ENCODE results near the gene TVP23C. TPM values are rescaled to one million over a fixed set of nuclear protein-coding genes. Genes with fewer than 3 reads are reported as not detected.

TVP23C gene
- total RNA-seq, 1 experiment from 2014 or later: 6.7 TPM

- ChIA-PET POLR2A (no interaction called here), CTCF (interaction anchor here (0.6 kb wide), 1 partner anchor 527 kb away, joined by 6 read pairs; no protein-coding TSS in a partner anchor)
- H3K36me3 ChIP-seq (ENCODE audit: control insufficient read depth, insufficient read depth, low read length): no peaks in the 10 kb centered on the region
- no peaks in the 10 kb centered on the region for H3K27me3 ChIP-seq (ENCODE audit: control insufficient read depth, insufficient read depth, low read length)
- H3K9me3 ChIP-seq (ENCODE audit: control insufficient read depth, insufficient read depth, low read depth, low read length): no peaks in the 10 kb centered on the region
- no peak for DNase-seq (ENCODE audit: low read depth, low spot score)
- TF ChIP-seq SIN3A (IDR thresholded peaks at IDR 0.05; ENCODE audit: borderline replicate concordance, insufficient read depth, low read depth, low read length) (no peak), POLR2AphosphoS5 (IDR thresholded peaks at IDR 0.05; ENCODE audit: low read depth, low read length) (no peak), TCF7L2 (IDR thresholded peaks at IDR 0.05; ENCODE audit: low read depth, low read length) (no peak)
- TF ChIP-seq, protein P1, sequence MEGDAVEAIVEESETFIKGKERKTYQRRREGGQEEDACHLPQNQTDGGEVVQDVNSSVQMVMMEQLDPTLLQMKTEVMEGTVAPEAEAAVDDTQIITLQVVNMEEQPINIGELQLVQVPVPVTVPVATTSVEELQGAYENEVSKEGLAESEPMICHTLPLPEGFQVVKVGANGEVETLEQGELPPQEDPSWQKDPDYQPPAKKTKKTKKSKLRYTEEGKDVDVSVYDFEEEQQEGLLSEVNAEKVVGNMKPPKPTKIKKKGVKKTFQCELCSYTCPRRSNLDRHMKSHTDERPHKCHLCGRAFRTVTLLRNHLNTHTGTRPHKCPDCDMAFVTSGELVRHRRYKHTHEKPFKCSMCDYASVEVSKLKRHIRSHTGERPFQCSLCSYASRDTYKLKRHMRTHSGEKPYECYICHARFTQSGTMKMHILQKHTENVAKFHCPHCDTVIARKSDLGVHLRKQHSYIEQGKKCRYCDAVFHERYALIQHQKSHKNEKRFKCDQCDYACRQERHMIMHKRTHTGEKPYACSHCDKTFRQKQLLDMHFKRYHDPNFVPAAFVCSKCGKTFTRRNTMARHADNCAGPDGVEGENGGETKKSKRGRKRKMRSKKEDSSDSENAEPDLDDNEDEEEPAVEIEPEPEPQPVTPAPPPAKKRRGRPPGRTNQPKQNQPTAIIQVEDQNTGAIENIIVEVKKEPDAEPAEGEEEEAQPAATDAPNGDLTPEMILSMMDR (IDR thresholded peaks at IDR 0.05): no peak
- TF ChIP-seq, protein P2, sequence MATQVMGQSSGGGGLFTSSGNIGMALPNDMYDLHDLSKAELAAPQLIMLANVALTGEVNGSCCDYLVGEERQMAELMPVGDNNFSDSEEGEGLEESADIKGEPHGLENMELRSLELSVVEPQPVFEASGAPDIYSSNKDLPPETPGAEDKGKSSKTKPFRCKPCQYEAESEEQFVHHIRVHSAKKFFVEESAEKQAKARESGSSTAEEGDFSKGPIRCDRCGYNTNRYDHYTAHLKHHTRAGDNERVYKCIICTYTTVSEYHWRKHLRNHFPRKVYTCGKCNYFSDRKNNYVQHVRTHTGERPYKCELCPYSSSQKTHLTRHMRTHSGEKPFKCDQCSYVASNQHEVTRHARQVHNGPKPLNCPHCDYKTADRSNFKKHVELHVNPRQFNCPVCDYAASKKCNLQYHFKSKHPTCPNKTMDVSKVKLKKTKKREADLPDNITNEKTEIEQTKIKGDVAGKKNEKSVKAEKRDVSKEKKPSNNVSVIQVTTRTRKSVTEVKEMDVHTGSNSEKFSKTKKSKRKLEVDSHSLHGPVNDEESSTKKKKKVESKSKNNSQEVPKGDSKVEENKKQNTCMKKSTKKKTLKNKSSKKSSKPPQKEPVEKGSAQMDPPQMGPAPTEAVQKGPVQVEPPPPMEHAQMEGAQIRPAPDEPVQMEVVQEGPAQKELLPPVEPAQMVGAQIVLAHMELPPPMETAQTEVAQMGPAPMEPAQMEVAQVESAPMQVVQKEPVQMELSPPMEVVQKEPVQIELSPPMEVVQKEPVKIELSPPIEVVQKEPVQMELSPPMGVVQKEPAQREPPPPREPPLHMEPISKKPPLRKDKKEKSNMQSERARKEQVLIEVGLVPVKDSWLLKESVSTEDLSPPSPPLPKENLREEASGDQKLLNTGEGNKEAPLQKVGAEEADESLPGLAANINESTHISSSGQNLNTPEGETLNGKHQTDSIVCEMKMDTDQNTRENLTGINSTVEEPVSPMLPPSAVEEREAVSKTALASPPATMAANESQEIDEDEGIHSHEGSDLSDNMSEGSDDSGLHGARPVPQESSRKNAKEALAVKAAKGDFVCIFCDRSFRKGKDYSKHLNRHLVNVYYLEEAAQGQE (IDR thresholded peaks at IDR 0.05; ENCODE audit: insufficient read depth in 1 of 2, low read depth in 2 of 2, low read length in 1 of 2): no peak
- no peak overlapping the region for H3K27ac ChIP-seq (ENCODE audit: low read length)
- ATAC-seq: no peak
- H3K4me3 ChIP-seq (ENCODE audit: low read depth in 2 of 2, low read length in 2 of 2): no peak overlapping the region
- in situ Hi-C loops (cut with HindIII; ENCODE audit: low pct_unique_long_range_greater_than_20kb, low sequenced_read_pairs) (no loop called here), intact Hi-C loops (cut with micrococcal nuclease; ENCODE audit: unreplicated experiment) (no loop called here)
- no TSS peak for BruUV-seq (replicated peaks)
- no peaks in the 10 kb centered on the region for H3K4me1 ChIP-seq (ENCODE audit: control insufficient read depth, insufficient read depth, low read length)
These were observed 92.7 kb downstream of the TVP23C start for GRCh38 chr17:15470536-15470935.

DNA sequence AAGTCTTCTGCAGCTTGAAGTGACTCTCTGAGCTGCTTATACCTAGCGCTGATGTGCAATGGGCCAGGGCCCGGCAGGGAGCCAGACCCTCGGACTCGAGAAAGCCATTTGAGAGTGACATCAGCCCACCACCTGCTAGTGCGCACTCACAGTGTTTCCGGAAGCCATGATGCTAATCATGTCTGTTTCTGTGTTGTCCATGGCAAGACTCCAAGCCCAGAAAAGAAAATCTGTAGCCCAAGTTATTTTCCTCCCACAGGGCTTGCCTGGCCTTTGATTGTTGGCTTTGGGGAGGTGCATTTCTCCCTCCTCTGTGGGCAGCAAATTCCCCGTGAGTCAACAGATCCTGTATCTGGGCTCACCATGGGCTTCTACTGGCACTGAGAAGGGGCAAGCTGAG is 94.0 kb downstream of the TVP23C start:
- no TSS peak for BruUV-seq (replicated peaks)
- ChIA-PET POLR2A (no interaction called here), CTCF (no interaction called here)
- Histone ChIP-seq H3K9me3 (ENCODE audit: control insufficient read depth, insufficient read depth, low read depth, low read length) (no peaks in the 10 kb centered on the region), H3K36me3 (ENCODE audit: control insufficient read depth, insufficient read depth, low read length) (no peaks in the 10 kb centered on the region), H3K4me3 (ENCODE audit: low read depth in 2 of 2, low read length in 2 of 2) (no peak overlapping the region), H3K4me1 (ENCODE audit: control insufficient read depth, insufficient read depth, low read length) (no peaks in the 10 kb centered on the region), H3K27me3 (ENCODE audit: control insufficient read depth, insufficient read depth, low read length) (no peaks in the 10 kb centered on the region), H3K27ac (ENCODE audit: low read length) (no peak overlapping the region)
- intact Hi-C loops (cut with micrococcal nuclease; ENCODE audit: unreplicated experiment): no loop called here
- no peak for ATAC-seq
- DNase-seq (ENCODE audit: low read depth, low spot score): no peak
- in situ Hi-C loops (cut with HindIII; ENCODE audit: low pct_unique_long_range_greater_than_20kb, low sequenced_read_pairs): no loop called here
- TF ChIP-seq POLR2AphosphoS5 (IDR thresholded peaks at IDR 0.05; ENCODE audit: low read depth, low read length) (no peak), SIN3A (IDR thresholded peaks at IDR 0.05; ENCODE audit: borderline replicate concordance, insufficient read depth, low read depth, low read length) (no peak), TCF7L2 (IDR thresholded peaks at IDR 0.05; ENCODE audit: low read depth, low read length) (no peak)
- TF ChIP-seq, protein P2 (IDR thresholded peaks at IDR 0.05; ENCODE audit: insufficient read depth in 1 of 2, low read depth in 2 of 2, low read length in 1 of 2): no peak
- TF ChIP-seq, protein P1 (IDR thresholded peaks at IDR 0.05): no peak
